HUES64 (cell line): Measurements from ENCODE around the gene FILIP1L.

Source experiments
- H3K27ac ChIP-seq: 2 replicates; pipeline ENCODE4 v1.7.0; 2013; ENCODE audit warnings: low read depth, low read length, inconsistent platforms
- H3K27me3 ChIP-seq: 2 replicates; pipeline ENCODE4 v1.6.1; 2013; ENCODE audit warnings: mild to moderate bottlenecking, low read length; ENCODE audit not compliant: insufficient read depth
- H3K36me3 ChIP-seq: 2 replicates; pipeline ENCODE4 v1.6.1; 2013; ENCODE audit warnings: mild to moderate bottlenecking, low read length; ENCODE audit not compliant: insufficient read depth
- H3K4me1 ChIP-seq: 2 replicates; pipeline ENCODE4 v1.6.1; 2013; ENCODE audit warnings: mild to moderate bottlenecking, low read length, moderate library complexity; ENCODE audit not compliant: insufficient read depth
- H3K4me3 ChIP-seq: 2 replicates; pipeline ENCODE4 v1.5.1; 2013; ENCODE audit warnings: mild to moderate bottlenecking, low read length, moderate library complexity
- H3K9ac ChIP-seq: 2 replicates; pipeline ENCODE4 v1.6.1; 2013; ENCODE audit warnings: mild to moderate bottlenecking, low read depth, low read length
- H3K9me3 ChIP-seq: 2 replicates; pipeline ENCODE4 v1.6.1; 2013; ENCODE audit warnings: low read depth, low read length; ENCODE audit not compliant: insufficient read depth
- WGBS: fragments of 150-250, 120-280 bp; methylation state at CpG from one replicate; pipeline ENCODE4 v1.1.7; 2013; ENCODE audit warnings: missing lambda C conversion rate; 5-methylcytosine and 5-hydroxymethylcytosine counted together

FILIP1L gene

DNA sequence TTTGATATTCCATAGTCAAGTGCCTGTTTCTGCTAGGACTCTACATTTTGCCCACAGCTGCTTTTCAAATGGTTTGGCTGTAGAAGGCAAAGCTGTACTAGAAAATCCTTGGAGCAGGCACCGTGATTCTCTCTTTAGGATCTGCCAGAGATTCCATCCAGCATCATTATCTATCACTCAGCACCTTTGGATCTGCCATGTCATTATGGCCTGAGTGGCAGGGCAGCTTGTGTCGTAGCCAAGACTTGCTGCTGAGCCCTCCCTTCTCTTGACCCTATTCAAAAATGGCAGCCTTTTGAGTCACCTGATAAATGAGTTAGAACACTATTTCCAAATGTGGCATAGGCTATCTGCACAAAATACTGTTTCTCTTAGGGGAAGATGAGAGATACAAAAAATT lies 304.7 kb downstream of the FILIP1L start:
- H3K4me3 ChIP-seq: no peak overlapping the region
- no peaks in the 10 kb centered on the region for H3K27me3 ChIP-seq
- 88% methylated on average over 2 of the region's 2 CpGs for WGBS
- no peaks in the 10 kb centered on the region for H3K36me3 ChIP-seq
- peaks cover 19% of the 10 kb centered on the region for H3K9me3 ChIP-seq
- no peaks in the 10 kb centered on the region for H3K4me1 ChIP-seq
- no peak overlapping the region for H3K27ac ChIP-seq
- H3K9ac ChIP-seq: no peak overlapping the region

- 50% methylated on average over 4 of the region's 4 CpGs for WGBS
- Histone ChIP-seq H3K27me3 (no peaks in the 10 kb centered on the region), H3K9me3 (peaks cover 30% of the 10 kb centered on the region), H3K27ac (no peak overlapping the region), H3K4me1 (no peaks in the 10 kb centered on the region), H3K4me3 (no peak overlapping the region), H3K36me3 (no peaks in the 10 kb centered on the region), H3K9ac (no peak overlapping the region)
Measured at GRCh38 chr3:99808163-99808794, 306.0 kb downstream of the FILIP1L start.

- H3K4me1 ChIP-seq: no peaks in the 10 kb centered on the region
- no peak overlapping the region for H3K27ac ChIP-seq
- 90% methylated on average over 2 of the region's 2 CpGs for WGBS
- no peaks in the 10 kb centered on the region for H3K36me3 ChIP-seq
- peaks cover 31% of the 10 kb centered on the region for H3K9me3 ChIP-seq
- H3K4me3 ChIP-seq: no peak overlapping the region
- no peak overlapping the region for H3K9ac ChIP-seq
- H3K27me3 ChIP-seq: no peaks in the 10 kb centered on the region
Measured at GRCh38 chr3:99805160-99805559, 309.1 kb downstream of the FILIP1L start.

- WGBS: no CpG with 5 or more reads among the region's 1 CpG
- no peak overlapping the region for H3K9ac ChIP-seq
- no peak overlapping the region for H3K27ac ChIP-seq
- no peaks in the 10 kb centered on the region for H3K4me1 ChIP-seq
- no peaks in the 10 kb centered on the region for H3K27me3 ChIP-seq
- no peak overlapping the region for H3K4me3 ChIP-seq
- no peaks in the 10 kb centered on the region for H3K36me3 ChIP-seq
- H3K9me3 ChIP-seq: peaks cover 31% of the 10 kb centered on the region
Measured at GRCh38 chr3:99803297-99803696, 311.0 kb downstream of the FILIP1L start.

DNA sequence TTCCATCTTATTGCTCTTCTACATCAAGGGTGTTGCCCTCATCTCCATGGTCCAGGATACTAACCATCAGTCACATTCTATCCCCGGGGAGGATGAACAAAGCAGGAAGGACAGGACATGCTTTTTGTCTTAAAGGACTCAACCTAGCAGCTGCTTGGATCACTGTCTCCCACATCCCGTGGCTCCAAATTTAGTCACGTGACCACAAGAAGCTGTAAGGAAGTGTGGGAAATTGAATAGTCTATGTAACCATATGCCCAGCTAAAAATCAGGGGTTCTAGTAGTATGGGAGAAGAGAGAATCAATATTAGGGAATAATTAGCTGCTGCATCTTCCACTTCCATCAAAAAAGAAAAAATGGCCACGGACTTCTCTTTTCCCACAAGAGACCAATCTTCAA lies 314.9 kb downstream of the FILIP1L start:
- Histone ChIP-seq H3K9ac (no peak overlapping the region), H3K27me3 (no peaks in the 10 kb centered on the region), H3K4me1 (no peaks in the 10 kb centered on the region), H3K27ac (no peak overlapping the region), H3K36me3 (no peaks in the 10 kb centered on the region), H3K9me3 (peaks cover 10% of the 10 kb centered on the region), H3K4me3 (no peak overlapping the region)
- WGBS: 95% methylated on average over 3 of the region's 4 CpGs

GRCh38 chr3:99795573-99795972 lies 318.7 kb downstream of the FILIP1L start:
- no peak overlapping the region for H3K27ac ChIP-seq
- WGBS: 93% methylated on average over 15 of the region's 15 CpGs
- no peaks in the 10 kb centered on the region for H3K36me3 ChIP-seq
- no peak overlapping the region for H3K9ac ChIP-seq
- H3K4me3 ChIP-seq: no peak overlapping the region
- H3K4me1 ChIP-seq: no peaks in the 10 kb centered on the region
- no peaks in the 10 kb centered on the region for H3K9me3 ChIP-seq
- no peaks in the 10 kb centered on the region for H3K27me3 ChIP-seq

- H3K36me3 ChIP-seq: no peaks in the 10 kb centered on the region
- no peak overlapping the region for H3K9ac ChIP-seq
- 95% methylated on average over 8 of the region's 8 CpGs for WGBS
- H3K4me1 ChIP-seq: no peaks in the 10 kb centered on the region
- H3K9me3 ChIP-seq: no peaks in the 10 kb centered on the region
- no peaks in the 10 kb centered on the region for H3K27me3 ChIP-seq
- H3K27ac ChIP-seq: no peak overlapping the region
- H3K4me3 ChIP-seq: no peak overlapping the region
Measured at GRCh38 chr3:99794485-99794884, 319.8 kb downstream of the FILIP1L start.

DNA sequence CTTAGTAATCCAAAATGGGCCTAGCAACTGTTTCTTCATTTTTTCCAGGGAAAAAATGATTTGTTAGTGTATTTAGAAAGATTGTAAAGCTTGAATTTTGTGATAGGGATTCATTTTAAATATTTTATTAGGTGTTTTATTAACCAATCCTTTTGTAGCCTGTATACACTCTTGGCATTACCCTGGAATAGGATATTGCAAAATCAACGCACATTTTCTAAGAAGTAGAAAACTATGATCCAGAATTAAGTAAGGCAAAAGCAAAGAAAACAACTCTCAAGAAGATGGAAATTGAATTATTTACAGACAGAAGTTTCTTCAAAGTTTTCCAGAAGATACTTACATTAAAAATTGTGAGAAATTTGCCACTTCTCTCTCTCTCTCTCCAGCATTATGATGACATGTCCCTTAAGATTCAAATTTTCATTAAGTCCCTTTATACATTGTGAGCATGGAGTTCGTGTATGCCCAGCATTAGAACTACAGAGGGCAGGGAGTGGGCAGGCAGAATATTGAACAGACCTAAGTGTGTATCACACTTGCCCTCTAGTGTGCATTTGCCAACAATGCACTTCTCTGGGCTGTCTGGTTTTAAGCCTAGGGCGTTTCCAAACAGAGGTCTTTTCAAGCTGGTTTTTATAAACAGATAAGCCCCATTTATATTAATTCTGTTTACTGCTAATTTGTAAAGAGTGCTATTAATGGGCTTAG lies 325.1 kb downstream of the FILIP1L start:
- Histone ChIP-seq H3K9me3 (no peaks in the 10 kb centered on the region), H3K27ac (no peak overlapping the region), H3K9ac (no peak overlapping the region), H3K27me3 (no peaks in the 10 kb centered on the region), H3K4me3 (no peak overlapping the region), H3K4me1 (no peaks in the 10 kb centered on the region), H3K36me3 (no peaks in the 10 kb centered on the region)
- WGBS: 51% methylated on average over 3 of the region's 3 CpGs
